WTC11 (cell line): Measurements from ENCODE around the gene LAMA1. TPM values are rescaled to one million over a fixed set of nuclear protein-coding genes. Genes with fewer than 3 reads are reported as not detected.

ENCODE experiments used
- ATAC-seq: fragments of 200-7000 bp; cut with Tn5 transposase; 2 replicates; pipeline ENCODE4 v1.10.0; 2021; ENCODE audit warnings: mild to moderate bottlenecking, moderate library complexity
- CTCF ChIA-PET: fragments of 300-600 bp; sonication (Branson Sonifier 250); formaldehyde crosslinking; loops from one replicate; lab custom pipeline; 2021; ENCODE audit warnings: antibody characterized with exemption; lab: Charles Lee
- POLR2A ChIA-PET: fragments of 350-600 bp; sonication (Branson Sonifier 250); formaldehyde crosslinking; loops from one replicate; lab custom pipeline; 2021; ENCODE audit warnings: antibody characterized with exemption; lab: Charles Lee
- DNase-seq: peaks from one replicate; pipeline ENCODE4 v3.0.0; 2021; ENCODE audit warnings: low spot score
- H3K27ac Mint-ChIP-seq: 2 replicates; pipeline ENCODE4 v1.8.0; 2021; ENCODE audit warnings: mixed read lengths
- H3K27me3 Mint-ChIP-seq: 2 replicates; pipeline ENCODE4 v1.8.0; 2021; ENCODE audit warnings: low read depth, mild to moderate bottlenecking, moderate library complexity, mixed read lengths
- H3K36me3 Mint-ChIP-seq: 2 replicates; pipeline ENCODE4 v1.8.0; 2021; ENCODE audit warnings: mixed read lengths
- H3K4me1 Mint-ChIP-seq: 2 replicates; pipeline ENCODE4 v1.8.0; 2022; ENCODE audit warnings: mixed read lengths
- H3K4me3 Mint-ChIP-seq: 2 replicates; pipeline ENCODE4 v1.8.0; 2021; ENCODE audit warnings: mild to moderate bottlenecking, moderate library complexity, mixed read lengths
- H3K9me3 Mint-ChIP-seq: 2 replicates; pipeline ENCODE4 v1.8.0; 2021; ENCODE audit warnings: mixed read lengths
- AFF4 ChIP-seq: sonication (generic); formaldehyde crosslinking; IDR thresholded peaks from 2 replicates; pipeline ENCODE4 v1.8.1; 2023; ENCODE audit warnings: mild to moderate bottlenecking, missing genetic modification reagents, borderline replicate concordance
- ATF1 ChIP-seq: sonication (generic); formaldehyde crosslinking; IDR thresholded peaks from 2 replicates; pipeline ENCODE4 v1.8.1; 2023; ENCODE audit warnings: mild to moderate bottlenecking, moderate library complexity, missing genetic modification reagents
- CREM ChIP-seq: sonication (generic); formaldehyde crosslinking; IDR thresholded peaks from 2 replicates; pipeline ENCODE4 v1.8.1; 2022; ENCODE audit warnings: mild to moderate bottlenecking, missing genetic modification reagents, moderate library complexity
- FOXJ3 ChIP-seq: sonication (generic); formaldehyde crosslinking; IDR thresholded peaks from 2 replicates; pipeline ENCODE4 v1.9.0; 2021; ENCODE audit warnings: missing genetic modification reagents, mild to moderate bottlenecking, borderline replicate concordance
- GRHL2 ChIP-seq: fragments of 250-450 bp; sonication (Bioruptor Pico); IDR thresholded peaks from 2 replicates; pipeline ENCODE4 v1.8.0; 2022; ENCODE audit warnings: mild to moderate bottlenecking, moderate library complexity; ENCODE audit not compliant: insufficient replicate concordance, severe bottlenecking
- GTF2I ChIP-seq: fragments of 250-450 bp; sonication (Bioruptor Pico); conservative IDR thresholded peaks from 2 replicates; pipeline ENCODE4 v1.4.0; 2021; ENCODE audit warnings: mild to moderate bottlenecking
- IRF2 ChIP-seq: sonication (generic); formaldehyde crosslinking; IDR thresholded peaks from 2 replicates; pipeline ENCODE4 v1.8.0; 2022; ENCODE audit warnings: low read depth, missing genetic modification reagents, borderline replicate concordance
- MAX ChIP-seq: sonication (generic); formaldehyde crosslinking; IDR thresholded peaks from 2 replicates; pipeline ENCODE4 v1.8.0; 2022; ENCODE audit warnings: mild to moderate bottlenecking, missing genetic modification reagents
- SMAD3 ChIP-seq: sonication (generic); formaldehyde crosslinking; IDR thresholded peaks from 2 replicates; pipeline ENCODE4 v1.8.0; 2022; ENCODE audit warnings: missing genetic modification reagents, mild to moderate bottlenecking, borderline replicate concordance
- SOX15 ChIP-seq: fragments of 250-450 bp; sonication (Bioruptor Pico); IDR thresholded peaks from 2 replicates; pipeline ENCODE4 v1.9.0; 2021; ENCODE audit warnings: mild to moderate bottlenecking
- SP1 ChIP-seq: sonication (generic); formaldehyde crosslinking; conservative IDR thresholded peaks from 2 replicates; pipeline ENCODE4 v1.8.1; 2022; ENCODE audit warnings: missing genetic modification reagents
- TCF7 ChIP-seq: sonication (generic); formaldehyde crosslinking; IDR thresholded peaks from 2 replicates; pipeline ENCODE4 v1.8.0; 2022; ENCODE audit warnings: mild to moderate bottlenecking, low read depth, missing genetic modification reagents, moderate library complexity
- TEAD1 ChIP-seq: sonication (generic); formaldehyde crosslinking; IDR thresholded peaks from 2 replicates; pipeline ENCODE4 v1.8.0; 2022; ENCODE audit warnings: mild to moderate bottlenecking, missing genetic modification reagents
- TEAD4 ChIP-seq: sonication (generic); formaldehyde crosslinking; IDR thresholded peaks from 2 replicates; pipeline ENCODE4 v1.8.0; 2022; ENCODE audit warnings: mild to moderate bottlenecking, missing genetic modification reagents
- USF1 ChIP-seq: sonication (generic); formaldehyde crosslinking; IDR thresholded peaks from 2 replicates; pipeline ENCODE4 v1.8.0; 2022; ENCODE audit warnings: mild to moderate bottlenecking, missing genetic modification reagents
- USF2 ChIP-seq: sonication (generic); formaldehyde crosslinking; IDR thresholded peaks from 2 replicates; pipeline ENCODE4 v1.8.1; 2023; ENCODE audit warnings: mild to moderate bottlenecking, missing genetic modification reagents, moderate library complexity
- ZNF281 ChIP-seq: sonication (generic); formaldehyde crosslinking; IDR thresholded peaks from 2 replicates; pipeline ENCODE4 v1.8.0; 2023; ENCODE audit warnings: mild to moderate bottlenecking, missing genetic modification reagents
- ZNF317 ChIP-seq: sonication (generic); formaldehyde crosslinking; IDR thresholded peaks from 2 replicates; pipeline ENCODE4 v1.8.1; 2023; ENCODE audit warnings: low read depth, mild to moderate bottlenecking, moderate library complexity, missing genetic modification reagents, borderline replicate concordance
- ZNF423 ChIP-seq: fragments of 250-450 bp; sonication (Bioruptor Pico); IDR thresholded peaks from 2 replicates; pipeline ENCODE4 v2.1.2; 2022; ENCODE audit warnings: mild to moderate bottlenecking, moderate library complexity
- total RNA-seq: library from RNA; stranded (reverse); gene quantifications from 3 replicates; pipeline ENCODE4 v1.2.3, GENCODE V29; 2021

LAMA1 gene
- total RNA-seq, 1 experiment from 2014 or later, result 50.7 TPM

- Mint-ChIP-seq H3K4me1 (peaks cover 2% of the 10 kb centered on the region), H3K4me3 (no peak overlapping the region), H3K9me3 (no peaks in the 10 kb centered on the region), H3K27ac (no peak overlapping the region), H3K36me3 (no peaks in the 10 kb centered on the region), H3K27me3 (no peaks in the 10 kb centered on the region)
- TF ChIP-seq TEAD4 (CRISPR knock-in tag) (no peak), USF2 (CRISPR knock-in tag) (no peak), ZNF423 (CRISPR knock-in tag) (no peak), SOX15 (CRISPR knock-in tag) (no peak), ATF1 (CRISPR knock-in tag) (no peak), TEAD1 (CRISPR knock-in tag) (no peak), GRHL2 (CRISPR knock-in tag) (no peak), ZNF281 (CRISPR knock-in tag) (no peak), TCF7 (CRISPR knock-in tag) (no peak), SP1 (CRISPR knock-in tag) (no peak), CREM (no peak), SMAD3 (CRISPR knock-in tag) (no peak), MAX (CRISPR knock-in tag) (no peak), USF1 (CRISPR knock-in tag) (no peak), IRF2 (CRISPR knock-in tag) (no peak), GTF2I (CRISPR knock-in tag) (no peak), FOXJ3 (CRISPR knock-in tag) (no peak), ZNF317 (CRISPR knock-in tag) (no peak), AFF4 (no peak)
- no peak for DNase-seq
- ATAC-seq, result peak; percentile 76
- POLR2A ChIA-PET, result no interaction called here
- CTCF ChIA-PET, result no interaction called here
Measured at GRCh38 chr18:6917072-6917471, 200.5 kb downstream of the LAMA1 start.
